Coronary artery (tissue), 2 donors: ENCODE results near the gene LINGO4.

Experiments
- DNase-seq: peaks from one replicate; pipeline ENCODE4 v3.0.0-alpha.2; 2017; ENCODE audit warnings: low spot score
- H3K27ac ChIP-seq, 2 donors: fragments of 200-600 bp; sonication (generic); one replicate each; pipeline ENCODE4 v1.5.1; 2016 to 2019
- H3K4me3 ChIP-seq: fragments of 200-600 bp; sonication (generic); 2 replicates; pipeline ENCODE4 v1.5.1; 2016; ENCODE audit warnings: mild to moderate bottlenecking, moderate library complexity
- TF ChIP-seq, protein P1 (sequence below): fragments of 200-600 bp; sonication (generic); IDR thresholded peaks from one replicate; pipeline ENCODE4 v1.5.1; 2019; ENCODE audit warnings: antibody characterized with exemption

The LINGO4 gene

DNA sequence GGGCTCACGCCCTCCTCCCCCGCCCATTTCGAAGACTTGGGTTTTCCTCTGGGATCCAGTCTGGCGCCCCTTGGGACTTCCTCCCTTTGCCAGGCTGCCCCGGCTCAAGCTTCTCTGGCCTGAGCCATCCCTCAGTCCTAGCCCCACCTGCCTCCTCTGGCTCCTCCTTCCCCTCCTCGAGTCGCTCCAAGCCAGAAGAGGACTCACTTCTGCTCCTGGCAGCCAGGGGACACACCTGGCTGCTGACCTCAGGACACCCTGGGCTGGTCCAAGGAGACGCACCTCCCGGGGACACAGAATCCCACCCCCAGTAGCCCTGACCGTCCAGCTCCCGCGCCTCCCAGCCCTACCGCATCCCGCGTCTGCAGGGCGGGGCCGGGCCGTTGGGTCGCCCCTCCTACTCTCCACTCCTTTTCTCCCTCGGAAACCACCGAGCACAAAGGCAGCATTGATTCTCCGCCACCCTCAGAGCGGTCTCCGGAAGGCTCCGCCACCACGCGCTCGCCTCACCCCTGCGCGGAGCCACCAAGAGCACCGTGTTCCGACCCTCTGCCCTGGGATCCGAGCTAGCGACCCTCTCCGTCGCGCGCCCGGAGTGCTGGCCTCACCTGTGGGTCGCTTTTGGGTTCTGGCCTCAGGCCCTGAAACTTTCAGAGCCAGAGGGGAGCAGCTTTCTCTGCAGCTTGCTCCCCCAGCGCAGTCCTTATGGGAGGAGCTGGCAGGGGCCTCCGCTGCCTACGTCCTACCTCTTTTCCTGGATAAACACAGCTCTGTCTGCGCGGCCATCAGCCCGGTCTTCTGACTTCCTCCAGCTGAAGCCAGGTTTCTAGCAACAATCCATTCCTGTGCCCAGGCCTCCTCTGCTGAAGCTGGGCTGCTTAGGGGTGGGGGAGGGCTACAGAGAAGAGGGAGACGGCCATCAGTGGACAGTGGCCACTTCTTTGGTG is 34.5 kb upstream of the LINGO4 start, which contains the start of gene C2CD4D:
TSS of gene C2CD4D (minus strand) at position 364 of the 947 bp plus-strand sequence. CDS start 831 bp downstream, outside the sequence.
- peak within 1 kb of the TSS in 1 of 2 donors; percentile 3 for H3K27ac ChIP-seq
- no peak for DNase-seq
- TF ChIP-seq, protein P1, sequence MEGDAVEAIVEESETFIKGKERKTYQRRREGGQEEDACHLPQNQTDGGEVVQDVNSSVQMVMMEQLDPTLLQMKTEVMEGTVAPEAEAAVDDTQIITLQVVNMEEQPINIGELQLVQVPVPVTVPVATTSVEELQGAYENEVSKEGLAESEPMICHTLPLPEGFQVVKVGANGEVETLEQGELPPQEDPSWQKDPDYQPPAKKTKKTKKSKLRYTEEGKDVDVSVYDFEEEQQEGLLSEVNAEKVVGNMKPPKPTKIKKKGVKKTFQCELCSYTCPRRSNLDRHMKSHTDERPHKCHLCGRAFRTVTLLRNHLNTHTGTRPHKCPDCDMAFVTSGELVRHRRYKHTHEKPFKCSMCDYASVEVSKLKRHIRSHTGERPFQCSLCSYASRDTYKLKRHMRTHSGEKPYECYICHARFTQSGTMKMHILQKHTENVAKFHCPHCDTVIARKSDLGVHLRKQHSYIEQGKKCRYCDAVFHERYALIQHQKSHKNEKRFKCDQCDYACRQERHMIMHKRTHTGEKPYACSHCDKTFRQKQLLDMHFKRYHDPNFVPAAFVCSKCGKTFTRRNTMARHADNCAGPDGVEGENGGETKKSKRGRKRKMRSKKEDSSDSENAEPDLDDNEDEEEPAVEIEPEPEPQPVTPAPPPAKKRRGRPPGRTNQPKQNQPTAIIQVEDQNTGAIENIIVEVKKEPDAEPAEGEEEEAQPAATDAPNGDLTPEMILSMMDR = no peak
- H3K4me3 ChIP-seq = peak within 1 kb of the TSS; percentile 73

DNA sequence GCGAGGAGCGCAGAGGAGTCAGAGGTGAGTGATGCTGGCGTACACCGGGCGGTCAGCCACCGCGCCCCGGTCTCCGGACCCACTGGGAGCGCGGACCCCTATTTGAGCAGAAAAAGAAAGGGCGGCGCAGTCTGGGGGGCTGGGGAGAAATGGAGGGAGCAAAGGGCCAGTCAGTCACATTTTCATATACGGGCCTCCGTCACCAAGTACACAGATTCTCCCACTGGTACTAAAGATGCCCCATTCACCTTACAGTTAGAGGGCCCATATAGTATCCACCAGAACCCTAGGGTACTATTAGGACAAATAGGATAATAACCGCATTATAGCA is 33.8 kb upstream of the LINGO4 start:
- DNase-seq = no peak
- H3K27ac ChIP-seq = no peak overlapping the region
- H3K4me3 ChIP-seq = peak overlapping the region; percentile 73
- TF ChIP-seq, protein P1 = no peak

DNA sequence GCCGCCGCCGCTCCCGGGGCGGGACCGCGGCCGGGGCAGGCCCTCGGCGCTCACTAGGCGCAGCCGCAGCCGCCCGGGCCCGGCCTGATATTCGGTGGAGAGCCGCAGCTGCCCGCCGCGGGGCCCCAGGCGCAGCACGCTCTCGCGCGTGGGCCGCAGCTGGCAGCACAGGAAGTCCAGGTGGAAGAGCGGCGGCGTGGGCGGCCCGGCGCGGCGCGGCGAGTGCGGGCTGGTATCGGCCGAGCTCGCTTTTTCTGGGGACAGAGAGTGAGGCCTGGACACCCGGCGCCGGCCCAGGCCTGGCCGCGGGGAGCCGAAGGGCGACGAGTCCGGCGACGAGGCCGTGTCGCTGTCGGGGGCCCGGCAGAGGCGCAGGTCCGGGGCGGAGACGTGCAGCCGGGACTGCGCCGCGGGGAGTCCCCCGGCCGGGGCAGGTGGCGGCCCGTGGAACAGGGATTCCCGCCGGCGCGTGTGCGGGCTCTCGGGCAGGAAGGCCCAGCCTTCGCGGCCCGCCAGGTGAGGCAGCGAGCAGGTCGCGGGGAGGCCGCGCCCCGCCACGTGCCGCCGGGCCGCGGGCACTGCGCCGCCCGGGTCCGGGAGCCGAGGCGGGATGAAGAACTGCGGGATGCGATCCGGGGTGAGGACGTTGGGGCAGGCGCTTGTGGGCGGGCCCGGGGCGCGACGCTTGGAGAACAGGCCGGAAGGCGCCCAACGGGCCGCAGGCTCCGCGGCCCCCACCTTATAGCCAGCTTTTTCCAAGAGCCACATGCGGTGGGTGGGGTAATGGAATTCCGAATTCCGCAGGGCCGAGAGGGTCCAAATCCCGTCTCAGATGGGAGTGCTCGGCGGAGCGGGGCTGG is 33.2 kb upstream of the LINGO4 start:
- no peak overlapping the region for H3K27ac ChIP-seq
- DNase-seq = no peak

DNA sequence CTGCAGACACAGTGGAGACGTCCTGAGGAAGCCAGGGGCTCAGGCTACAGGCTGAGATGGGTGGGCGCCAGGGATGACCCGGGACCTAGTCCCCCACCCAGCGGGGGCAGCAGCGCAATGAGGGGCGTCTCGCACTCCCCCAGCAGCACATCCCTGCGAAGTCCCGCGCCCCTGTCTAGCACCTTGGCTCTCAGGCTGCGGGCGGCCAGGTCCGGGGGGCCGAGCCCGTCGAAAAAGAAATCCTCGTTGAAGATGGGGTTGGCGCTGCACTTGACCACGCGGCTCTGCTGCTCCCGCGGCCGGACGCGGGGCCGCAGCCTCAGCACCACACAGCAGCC is 32.6 kb upstream of the LINGO4 start:
- Histone ChIP-seq H3K27ac (no peak overlapping the region), H3K4me3 (peak overlapping the region; percentile 73)
- no peak for DNase-seq
- TF ChIP-seq, protein P1 = no peak

More for the DNA sequence above, 33.2 kb upstream of the LINGO4 start:
- TF ChIP-seq, protein P1 = no peak
- peak overlapping the region; percentile 73 for H3K4me3 ChIP-seq

DNA sequence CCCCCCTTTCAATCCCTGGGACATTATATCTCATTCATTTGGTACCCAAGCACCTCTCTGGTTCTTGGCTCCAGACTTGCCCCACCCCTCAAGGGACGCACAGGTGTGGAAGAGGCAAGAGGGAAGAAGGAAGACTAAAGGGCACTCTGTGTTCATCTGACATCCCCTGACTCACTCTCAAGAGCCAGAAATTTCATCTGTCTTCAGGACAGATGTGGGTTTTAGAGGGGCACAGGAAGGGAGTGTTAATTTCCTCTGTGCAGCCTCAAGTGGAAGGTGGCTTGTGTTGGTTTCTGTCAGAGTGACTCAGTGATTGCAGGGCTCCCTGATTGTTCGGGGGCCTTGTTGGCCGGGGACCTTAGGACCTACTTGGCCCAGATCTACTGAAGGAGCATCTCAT is 32.0 kb upstream of the LINGO4 start:
- Histone ChIP-seq H3K4me3 (no peak overlapping the region), H3K27ac (no peak overlapping the region)
- TF ChIP-seq, protein P1 = no peak
- DNase-seq = no peak

DNA sequence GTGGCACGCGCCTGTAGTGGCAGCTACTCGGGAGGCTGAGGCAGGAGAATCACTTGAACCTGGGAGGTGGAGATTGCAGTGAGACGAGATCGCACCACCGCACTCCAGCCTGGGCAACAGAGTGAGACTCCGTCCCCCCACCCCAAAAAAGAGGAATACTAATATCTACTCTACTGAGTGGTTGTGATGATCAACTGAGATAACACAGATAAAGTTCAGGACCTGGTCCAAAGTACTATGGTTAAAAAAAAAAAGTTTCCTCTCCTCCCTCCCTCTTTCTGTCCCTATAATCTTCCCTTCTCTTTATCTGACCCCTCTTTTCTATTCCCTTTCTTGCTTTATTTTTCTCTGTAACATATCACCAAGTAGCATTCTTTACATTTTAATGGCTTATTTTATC is 30.4 kb upstream of the LINGO4 start:
- H3K27ac ChIP-seq = no peak overlapping the region
- TF ChIP-seq, protein P1 = no peak
- DNase-seq = no peak
- no peak overlapping the region for H3K4me3 ChIP-seq
